GM21360 (cell line): ENCODE data around the gene LENEP.
A peak's percentile ranks its signal among the peaks of the same experiment; 100 is the strongest.

Source experiments
- ATAC-seq: cut with Tn5 transposase; IDR thresholded peaks from one replicate; pipeline ENCODE4 v1.9.1; 2021; ENCODE audit warnings: mild to moderate bottlenecking, moderate library complexity; ENCODE audit not compliant: unreplicated experiment

Gene LENEP

DNA sequence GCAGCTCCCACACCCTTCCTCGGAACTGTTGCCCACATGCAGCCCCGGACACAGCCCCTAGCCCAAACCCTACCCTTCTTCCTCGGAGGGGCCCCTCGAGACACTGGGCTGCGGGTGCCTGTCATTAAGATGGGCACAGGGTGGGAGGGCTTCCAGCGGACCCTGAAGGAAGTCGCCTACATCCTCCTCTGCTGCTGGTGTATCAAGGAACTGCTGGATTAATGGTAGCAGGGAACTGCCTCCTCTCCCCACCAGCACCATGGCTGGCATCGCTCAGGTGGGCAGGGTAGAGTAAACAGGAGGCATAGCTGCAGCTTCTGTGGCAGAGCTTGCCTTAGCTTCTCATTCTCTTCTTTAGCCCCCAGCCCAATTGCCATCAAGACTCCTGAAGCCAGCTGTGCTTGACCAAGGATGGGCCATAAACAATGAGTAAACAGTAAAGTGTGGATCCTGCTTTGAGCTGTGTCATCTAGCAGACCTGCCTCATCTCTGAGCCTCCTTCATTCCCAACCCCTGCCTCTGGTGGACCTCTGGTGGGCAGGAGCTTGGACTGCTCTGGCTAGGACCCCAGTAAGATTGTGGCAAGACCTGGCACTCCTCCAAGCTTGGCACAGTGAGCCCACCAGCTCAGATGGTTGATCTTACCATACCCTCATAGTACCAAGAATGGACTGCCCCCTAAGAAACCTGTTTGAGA, at the start of gene LENEP:
TSS of gene LENEP (plus strand) at position 15 of the 697 bp plus-strand sequence. CDS start at position 37, 22 bp downstream.
- no peak for ATAC-seq

DNA sequence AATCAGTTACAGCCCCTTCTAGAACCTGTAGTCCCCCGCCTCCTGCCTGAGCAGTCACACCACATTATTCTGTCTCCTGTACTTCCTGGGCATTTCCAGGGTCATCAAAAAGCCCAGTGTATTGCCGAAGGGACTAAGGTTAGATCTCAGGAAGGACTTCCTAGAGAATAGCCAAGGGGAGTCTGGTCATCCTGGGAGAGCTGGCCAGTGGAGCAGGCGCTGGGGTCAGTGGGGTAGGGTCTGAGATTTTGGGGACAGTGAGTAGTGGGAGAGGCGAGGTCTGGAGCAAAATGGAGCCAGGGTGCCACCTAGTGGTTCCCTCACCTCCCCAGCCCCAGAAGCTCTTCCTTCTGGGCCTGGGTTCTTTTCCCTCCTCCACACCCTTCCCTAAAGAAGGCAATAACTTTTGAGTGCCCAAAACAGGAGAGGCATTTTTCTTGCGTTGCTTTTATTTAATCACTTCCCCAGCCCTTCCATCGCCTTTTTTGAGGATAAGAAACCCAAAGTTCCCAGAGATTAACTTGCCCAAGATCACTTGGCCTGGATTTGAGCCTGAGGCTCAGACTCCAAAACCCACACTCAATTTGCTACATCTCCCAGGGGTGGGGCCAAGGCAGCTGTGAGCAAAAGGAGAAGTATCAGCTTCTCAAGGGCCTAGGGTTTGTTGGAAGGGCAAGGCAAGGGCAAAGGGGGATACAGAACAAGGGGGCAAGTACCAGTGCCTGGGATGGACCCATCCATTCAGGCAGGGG, 49.6 kb upstream of the LENEP start:
- ATAC-seq: no peak

GRCh38 chr1:154944401-154945159, 48.8 kb upstream of the LENEP start:
- ATAC-seq: no peak

GRCh38 chr1:154945160-154945961, 48.0 kb upstream of the LENEP start:
- no peak for ATAC-seq

GRCh38 chr1:154945962-154946850, 47.2 kb upstream of the LENEP start:
- no peak for ATAC-seq

- no peak for ATAC-seq
Measured at GRCh38 chr1:154948079-154948478, 45.3 kb upstream of the LENEP start.

DNA sequence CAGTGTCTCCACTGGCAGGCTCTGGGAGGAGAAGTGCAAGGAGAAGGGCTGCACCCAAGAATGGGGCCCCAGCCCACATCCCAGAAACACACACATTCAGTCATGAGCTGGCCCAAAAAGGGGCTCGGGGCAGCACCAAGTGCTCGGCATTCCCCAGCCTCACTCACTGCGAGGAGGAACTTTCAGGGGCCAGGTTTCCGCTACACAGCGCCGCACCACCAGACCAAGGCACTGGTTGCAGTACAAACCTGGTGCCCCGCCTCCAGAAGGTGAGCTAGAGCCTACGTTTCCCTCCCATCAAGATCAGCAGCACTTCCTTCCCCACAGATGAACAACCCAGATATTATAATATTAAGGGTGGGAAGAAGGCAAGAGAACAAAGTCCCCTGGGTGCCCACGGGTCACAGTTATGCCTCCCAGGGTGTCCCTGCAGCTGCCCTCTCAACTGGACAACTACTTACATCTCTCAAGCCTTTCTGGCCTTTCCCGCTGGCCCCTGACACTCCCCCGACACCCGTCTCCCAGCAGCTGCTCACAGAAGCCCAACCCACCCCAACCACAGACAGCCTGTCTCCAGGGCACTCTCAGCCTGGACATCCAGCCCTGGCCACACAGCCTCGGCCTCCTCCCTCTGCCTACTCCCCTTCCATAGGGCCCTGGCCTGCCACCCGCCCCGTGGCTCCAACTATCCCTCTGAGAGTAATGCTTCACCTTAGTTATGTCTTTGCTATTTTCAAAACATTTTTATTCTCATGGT, 41.3 kb upstream of the LENEP start:
- ATAC-seq: no peak

DNA sequence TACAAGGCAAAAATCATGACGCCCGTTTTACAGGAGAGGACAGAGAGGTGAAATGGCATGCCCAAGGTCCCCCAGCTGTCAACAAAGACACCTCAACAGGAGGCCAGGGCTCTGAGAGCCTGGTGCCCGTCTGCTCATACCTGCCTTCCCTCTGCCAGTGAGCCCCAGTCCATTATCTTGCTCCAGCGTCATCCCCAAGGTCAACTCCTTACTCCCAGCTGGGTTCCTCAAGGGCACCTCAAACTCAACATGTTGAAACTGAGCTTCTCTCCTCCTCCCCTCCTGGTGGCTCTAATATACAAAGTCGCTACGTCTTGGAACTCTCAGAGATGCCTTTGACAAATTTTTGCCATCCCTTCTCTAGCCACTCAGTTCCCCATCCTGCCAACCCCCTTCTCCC, 40.7 kb upstream of the LENEP start:
- no peak for ATAC-seq

- ATAC-seq: no peak
Measured at GRCh38 chr1:154953611-154954038, 39.8 kb upstream of the LENEP start.

DNA sequence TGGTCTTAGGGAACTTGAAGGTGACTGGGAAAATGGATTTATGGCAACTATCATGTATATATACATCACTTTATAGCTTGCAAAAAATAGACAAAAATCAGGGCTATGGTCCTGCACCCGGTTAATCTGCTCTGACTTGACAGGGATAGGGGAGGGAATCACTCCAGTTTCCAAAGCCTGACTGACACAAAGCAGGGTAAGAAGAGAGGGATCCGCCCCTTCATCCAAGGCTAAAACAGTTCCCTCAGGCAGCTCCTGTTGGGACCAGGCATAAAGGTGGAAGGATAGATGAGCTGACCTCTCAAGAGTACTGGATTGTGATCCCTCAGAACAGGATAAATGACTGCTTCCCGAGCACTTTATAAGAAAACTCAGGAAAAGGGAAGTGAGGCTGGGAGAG, 38.8 kb upstream of the LENEP start:
- no peak for ATAC-seq

- ATAC-seq: peak; percentile 34
Measured at GRCh38 chr1:154955039-154955717, 38.2 kb upstream of the LENEP start.

- peak; percentile 58 for ATAC-seq
Measured at GRCh38 chr1:154955718-154956543, 37.5 kb upstream of the LENEP start, which contains the start of gene PBXIP1. TSS of gene PBXIP1 (minus strand) at chr1:154956099. CDS start at chr1:154953721, 2,378 bp downstream.

GRCh38 chr1:154956544-154956941, 36.8 kb upstream of the LENEP start:
- no peak for ATAC-seq

DNA sequence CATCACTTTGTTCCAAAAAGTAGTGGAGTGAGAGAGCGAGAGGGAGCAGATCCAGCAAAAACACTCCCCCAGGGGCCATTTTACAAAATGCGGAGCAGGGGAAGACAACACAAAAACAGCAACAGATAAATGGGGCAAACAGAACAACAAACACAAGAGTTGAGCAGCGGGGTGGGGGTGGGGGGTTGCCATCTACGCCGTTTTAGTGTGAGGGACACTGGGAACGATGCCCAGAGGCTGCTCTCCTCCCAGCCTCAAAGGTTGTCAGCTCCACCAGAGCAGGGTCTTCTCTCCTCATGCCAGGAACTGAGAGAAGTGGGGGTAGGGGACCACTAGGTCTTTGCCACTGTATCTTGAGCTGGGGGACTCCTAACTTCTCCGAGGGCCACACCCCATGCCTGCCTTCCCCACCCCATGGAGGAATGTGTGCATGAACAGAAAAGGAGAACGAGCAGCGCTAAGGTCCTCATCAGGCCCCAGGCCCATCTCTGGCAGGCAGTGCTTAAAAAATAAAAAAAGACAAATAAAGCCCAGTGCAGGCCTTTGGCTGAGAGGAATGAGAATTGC, 36.2 kb upstream of the LENEP start:
- no peak for ATAC-seq

DNA sequence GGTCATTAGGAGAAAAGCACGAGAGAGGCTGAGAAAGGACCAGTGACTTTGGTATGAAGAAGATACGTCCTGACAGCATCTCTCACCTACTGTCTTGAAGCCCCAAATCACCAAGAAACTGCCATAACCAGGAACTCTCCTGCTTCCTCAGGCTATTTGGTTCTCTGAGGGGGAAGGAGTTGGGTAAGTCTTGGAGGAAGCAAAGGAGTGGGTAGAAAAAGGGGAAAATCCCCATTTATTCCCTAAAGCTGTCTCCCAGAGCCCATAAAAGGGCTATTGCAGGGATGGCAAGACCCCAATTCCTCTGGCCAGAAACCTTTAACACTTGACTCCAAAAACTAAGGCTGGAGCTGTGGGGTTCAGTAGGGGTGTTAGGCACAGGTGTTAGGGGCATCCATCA, 35.4 kb upstream of the LENEP start:
- ATAC-seq: no peak

DNA sequence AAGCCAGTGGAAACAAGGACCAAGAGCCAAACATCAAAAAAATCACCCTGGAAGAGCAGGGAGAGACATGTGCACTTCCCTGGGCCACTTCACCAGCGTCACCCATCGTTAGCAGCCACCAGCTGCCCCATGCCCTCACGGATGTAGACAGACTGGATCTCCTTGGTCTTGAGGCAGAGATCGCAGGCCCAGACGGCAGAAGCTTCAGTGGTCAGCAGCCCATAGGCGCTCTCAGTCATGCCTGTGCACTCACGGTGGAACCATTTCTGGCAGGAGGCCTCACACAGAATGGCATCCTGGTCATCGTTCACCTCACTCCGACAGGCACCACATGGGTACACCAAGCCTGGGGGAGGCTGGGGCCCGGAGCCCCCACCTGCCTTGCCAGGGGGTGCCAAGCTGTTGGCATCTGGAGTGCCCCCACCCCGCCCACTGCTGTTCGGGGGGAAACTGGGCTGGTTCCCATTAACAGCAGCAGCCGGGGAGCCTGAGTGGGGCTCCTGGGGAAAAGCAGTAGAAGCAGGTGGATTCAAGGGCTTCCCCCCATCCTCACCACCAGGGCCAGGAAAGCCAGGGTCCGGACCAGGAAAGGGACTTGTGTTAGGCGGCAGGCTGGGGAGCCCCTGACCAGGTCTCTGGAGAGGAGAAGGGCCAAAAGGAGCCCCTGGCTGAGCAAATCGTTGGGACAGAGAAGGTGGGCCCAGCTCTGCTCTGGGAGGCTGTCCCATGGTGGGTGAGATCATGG, 34.5 kb upstream of the LENEP start:
- no peak for ATAC-seq

GRCh38 chr1:154959426-154959780, 34.0 kb upstream of the LENEP start:
- ATAC-seq: no peak
